Measurements from ENCODE around the gene MIR17HG. TPM values are rescaled to one million over a fixed set of nuclear protein-coding genes. Genes with fewer than 3 reads are reported as not detected.
A peak's percentile ranks its signal among the peaks of the same experiment; 100 is the strongest.
"Not testable (repeated sequence)": the region's sequence is repeated elsewhere in the genome, so short reads cannot be mapped to it uniquely, and the experiment has no call there.

The MIR17HG gene
- total RNA-seq, 1 donor from 2014 or later = 40.6 TPM

- no peak overlapping the region for H3K4me3 Mint-ChIP-seq
- H3K4me1 Mint-ChIP-seq = peaks cover 16% of the 10 kb centered on the region
- no peaks in the 10 kb centered on the region for H3K36me3 Mint-ChIP-seq (ENCODE audit: low read depth)
- no peak for DNase-seq (ENCODE audit: low read depth, low spot score)
- no peaks in the 10 kb centered on the region for H3K9me3 Mint-ChIP-seq
- H3K27me3 Mint-ChIP-seq (ENCODE audit: low read depth) = no peaks in the 10 kb centered on the region
- no peak overlapping the region for H3K27ac Mint-ChIP-seq (ENCODE audit: unreplicated experiment)
- no peak for TF ChIP-seq CTCF (conservative IDR thresholded peaks at IDR 0.05)
Measured at GRCh38 chr13:91313581-91313980, 33.9 kb upstream of the MIR17HG start.

GRCh38 chr13:91314888-91315287, 32.6 kb upstream of the MIR17HG start:
- no peak for TF ChIP-seq CTCF (conservative IDR thresholded peaks at IDR 0.05)
- no peaks in the 10 kb centered on the region for H3K9me3 Mint-ChIP-seq
- DNase-seq (ENCODE audit: low read depth, low spot score) = no peak
- H3K27me3 Mint-ChIP-seq (ENCODE audit: low read depth) = no peaks in the 10 kb centered on the region
- no peak overlapping the region for H3K27ac Mint-ChIP-seq (ENCODE audit: unreplicated experiment)
- no peak overlapping the region for H3K4me3 Mint-ChIP-seq
- H3K36me3 Mint-ChIP-seq (ENCODE audit: low read depth) = no peaks in the 10 kb centered on the region
- H3K4me1 Mint-ChIP-seq = peaks cover 16% of the 10 kb centered on the region

- H3K9me3 Mint-ChIP-seq = no peaks in the 10 kb centered on the region
- H3K27ac Mint-ChIP-seq (ENCODE audit: unreplicated experiment) = no peak overlapping the region
- DNase-seq (ENCODE audit: low read depth, low spot score) = no peak
- no peak overlapping the region for H3K4me3 Mint-ChIP-seq
- H3K27me3 Mint-ChIP-seq (ENCODE audit: low read depth) = no peaks in the 10 kb centered on the region
- H3K4me1 Mint-ChIP-seq = no peaks in the 10 kb centered on the region
- no peak for TF ChIP-seq CTCF (conservative IDR thresholded peaks at IDR 0.05)
- no peaks in the 10 kb centered on the region for H3K36me3 Mint-ChIP-seq (ENCODE audit: low read depth)
Measured at GRCh38 chr13:91318886-91319285, 28.6 kb upstream of the MIR17HG start.

GRCh38 chr13:91319996-91320395, 27.5 kb upstream of the MIR17HG start:
- H3K27me3 Mint-ChIP-seq (ENCODE audit: low read depth) = no peaks in the 10 kb centered on the region
- no peak for TF ChIP-seq CTCF (conservative IDR thresholded peaks at IDR 0.05)
- H3K4me3 Mint-ChIP-seq = no peak overlapping the region
- H3K27ac Mint-ChIP-seq (ENCODE audit: unreplicated experiment) = no peak overlapping the region
- H3K9me3 Mint-ChIP-seq = no peaks in the 10 kb centered on the region
- no peaks in the 10 kb centered on the region for H3K4me1 Mint-ChIP-seq
- no peak for DNase-seq (ENCODE audit: low read depth, low spot score)
- no peaks in the 10 kb centered on the region for H3K36me3 Mint-ChIP-seq (ENCODE audit: low read depth)

- H3K4me1 Mint-ChIP-seq = not testable (repeated sequence)
Measured at GRCh38 chr13:91320990-91321389, 26.5 kb upstream of the MIR17HG start.

GRCh38 chr13:91323349-91323748, 24.1 kb upstream of the MIR17HG start:
- H3K9me3 Mint-ChIP-seq = no peaks in the 10 kb centered on the region
- no peak overlapping the region for H3K4me3 Mint-ChIP-seq
- no peak for TF ChIP-seq CTCF (conservative IDR thresholded peaks at IDR 0.05)
- no peaks in the 10 kb centered on the region for H3K27me3 Mint-ChIP-seq (ENCODE audit: low read depth)
- no peak overlapping the region for H3K27ac Mint-ChIP-seq (ENCODE audit: unreplicated experiment)
- DNase-seq (ENCODE audit: low read depth, low spot score) = no peak
- no peaks in the 10 kb centered on the region for H3K4me1 Mint-ChIP-seq
- H3K36me3 Mint-ChIP-seq (ENCODE audit: low read depth) = no peaks in the 10 kb centered on the region

More at GRCh38 chr13:91320990-91321389, 26.5 kb upstream of the MIR17HG start:
- not testable (repeated sequence) for H3K36me3 Mint-ChIP-seq (ENCODE audit: low read depth); H3K27me3 Mint-ChIP-seq (ENCODE audit: low read depth); H3K4me3 Mint-ChIP-seq; H3K9me3 Mint-ChIP-seq; DNase-seq (ENCODE audit: low read depth, low spot score)
- H3K27ac Mint-ChIP-seq (ENCODE audit: unreplicated experiment) = peak overlapping the region; percentile 37
